Measurements from ENCODE around the gene CBLL1.

CBLL1 gene

GRCh38 chr7:107803009-107803610 is 59.2 kb downstream of the CBLL1 start, which contains the start of gene SLC26A3:
Gene SLC26A3, minus strand, starts transcription at chr7:107803223. Its CDS starts 8,714 bp downstream, at chr7:107794509.
- Histone ChIP-seq H3K27ac (no peak within 1 kb of the TSS), H3K4me3 (no peak within 1 kb of the TSS)

- no peak overlapping the region for H3K4me3 ChIP-seq
Measured at GRCh38 chr7:107809179-107809578, 65.2 kb downstream of the CBLL1 start.

GRCh38 chr7:107810626-107811025 is 66.7 kb downstream of the CBLL1 start:
- H3K4me3 ChIP-seq = no peak overlapping the region
- no peak overlapping the region for H3K27ac ChIP-seq

More at GRCh38 chr7:107809179-107809578, 65.2 kb downstream of the CBLL1 start:
- H3K27ac ChIP-seq = no peak overlapping the region
